GM12892 (cell line): ENCODE measurements around the gene DYNLL1.

Experiments used
- POLR2A ChIP-seq: IDR thresholded peaks from 2 replicates; pipeline ENCODE4 v1.6.1; 2011; ENCODE audit warnings: low read depth, low read length, control low read depth
- POLR2AphosphoS5 ChIP-seq: IDR thresholded peaks from 2 replicates; pipeline ENCODE4 v1.6.1; 2011; ENCODE audit warnings: low read depth, low read length, control low read depth
- TAF1 ChIP-seq: IDR thresholded peaks from 2 replicates; pipeline ENCODE4 v1.6.1; 2011; ENCODE audit warnings: low read depth, mild to moderate bottlenecking, control low read depth, low read length, borderline replicate concordance

- TF ChIP-seq POLR2A (no peak), TAF1 (no peak), POLR2AphosphoS5 (no peak)
Measured at GRCh38 chr12:120546050-120546386, 50.1 kb downstream of the DYNLL1 start.
